K562 (cell line): ENCODE measurements around the gene PPT1. TPM values are rescaled to one million over a fixed set of nuclear protein-coding genes. Genes with fewer than 3 reads are reported as not detected.
A peak's percentile ranks its signal among the peaks of the same experiment; 100 is the strongest.

Experiments used
- ADNP ChIP-seq: fragments of 200-800 bp; sonication (Bioruptor generic); IDR thresholded peaks from 2 replicates; pipeline ENCODE4 v1.6.1; 2016; ENCODE audit warnings: missing genetic modification characterization, missing compliant biosample characterization
- ARID3A ChIP-seq: IDR thresholded peaks from 2 replicates; pipeline ENCODE4 v1.6.1; 2012; ENCODE audit warnings: low read depth, low read length, improper control_type of control experiment, borderline replicate concordance
- E2F8 ChIP-seq: fragments of 450-650 bp; IDR thresholded peaks from 2 replicates; pipeline ENCODE4 v1.7.1; 2018; ENCODE audit warnings: mild to moderate bottlenecking, low read depth; ENCODE audit not compliant: partially characterized antibody
- HNRNPLL ChIP-seq: fragments of 200-400 bp; formaldehyde crosslinking; IDR thresholded peaks from 2 replicates; pipeline ENCODE4 v1.6.1; 2017; ENCODE audit warnings: low read length, low read depth, mild to moderate bottlenecking; ENCODE audit not compliant: poor library complexity, severe bottlenecking
- LARP7 ChIP-seq: fragments of 450-650 bp; IDR thresholded peaks from 2 replicates; pipeline ENCODE4 v1.6.1; 2016
- NFXL1 ChIP-seq: fragments of 450-650 bp; formaldehyde crosslinking; IDR thresholded peaks from 2 replicates; pipeline ENCODE4 v1.4.0; 2021; ENCODE audit warnings: mild to moderate bottlenecking
- PHF21A ChIP-seq: fragments of 450-650 bp; IDR thresholded peaks from 2 replicates; pipeline ENCODE4 v1.6.1; 2017; ENCODE audit warnings: low read depth, borderline replicate concordance
- POLR2H ChIP-seq: IDR thresholded peaks from 2 replicates; pipeline ENCODE4 v1.6.1; 2016; ENCODE audit warnings: missing genetic modification characterization, low read depth, mild to moderate bottlenecking, control low read depth, missing compliant biosample characterization, moderate library complexity
- RBM14 ChIP-seq: fragments of 200-400 bp; formaldehyde crosslinking; IDR thresholded peaks from 2 replicates; pipeline ENCODE4 v1.6.1; 2018; ENCODE audit warnings: low read depth, mild to moderate bottlenecking, low read length, moderate library complexity, borderline replicate concordance; ENCODE audit not compliant: insufficient read depth
- RHOXF2B ChIP-seq: fragments of 250-450 bp; sonication (Bioruptor Pico); conservative IDR thresholded peaks from 2 replicates; pipeline ENCODE4 v1.5.1; 2021
- SIRT6 ChIP-seq: IDR thresholded peaks from one replicate; pipeline ENCODE4 v1.6.1; 2012; ENCODE audit warnings: low read depth, mild to moderate bottlenecking, control low read depth, inconsistent platforms, low read length, moderate library complexity
- SMAD1 ChIP-seq: fragments of 150-350 bp; IDR thresholded peaks from 2 replicates; pipeline ENCODE4 v1.6.1; 2014; ENCODE audit warnings: low read length, low read depth; ENCODE audit not compliant: partially characterized antibody
- SMARCE1 ChIP-seq: fragments of 450-650 bp; IDR thresholded peaks from 2 replicates; pipeline ENCODE4 v1.7.1; 2016; ENCODE audit warnings: mild to moderate bottlenecking
- SOX6 ChIP-seq: fragments of 450-650 bp; IDR thresholded peaks from 2 replicates; pipeline ENCODE4 v1.6.1; 2014; ENCODE audit warnings: mild to moderate bottlenecking
- TGIF2 ChIP-seq: sonication (generic); formaldehyde crosslinking; IDR thresholded peaks from 2 replicates; pipeline ENCODE4 v1.8.1; 2022; ENCODE audit warnings: mild to moderate bottlenecking, missing genetic modification reagents, moderate library complexity
- USF1 ChIP-seq: sonication (generic); formaldehyde crosslinking; IDR thresholded peaks from 2 replicates; pipeline ENCODE4 v1.9.0; 2022; ENCODE audit warnings: mild to moderate bottlenecking, missing genetic modification reagents
- ZNF217 ChIP-seq: sonication (generic); formaldehyde crosslinking; IDR thresholded peaks from 2 replicates; pipeline ENCODE4 v1.8.0; 2022; ENCODE audit warnings: mild to moderate bottlenecking, missing genetic modification reagents
- ZNF589 ChIP-seq: fragments of 200-800 bp; sonication (Bioruptor generic); IDR thresholded peaks from 2 replicates; pipeline ENCODE4 v1.6.1; 2016; ENCODE audit warnings: low read depth, missing genetic modification characterization, missing compliant biosample characterization
- ZZZ3 ChIP-seq: fragments of 450-650 bp; IDR thresholded peaks from 2 replicates; pipeline ENCODE4 v1.6.1; 2016; ENCODE audit warnings: antibody characterized with exemption, mild to moderate bottlenecking, moderate library complexity
- polyA plus RNA-seq, 8 experiments: library from polyadenylated mRNA; depleted of rRNA in 4 of 8; stranded (reverse) in 5 of 8; unstranded in 3 of 8; fragments of >200 nt; fragmentation: Nextera tagmentation in 2 of 8; fragmentation: Illumina TruSeq in 1 of 8; extraction: Ambion mirVana in 2 of 8; extraction: Trizol in 1 of 8; gene quantifications; 2 replicates each; pipeline versions ENCODE4 v1.2.1 to v1.2.3, GENCODE V29; 2011 to 2014; ENCODE audit warnings: inconsistent platforms in 1 of 8, missing spikeins in 1 of 8
- total RNA-seq, 7 experiments: library from RNA; depleted of rRNA in 6 of 7; stranded (reverse); fragments of >200 nt in 6 of 7; fragmentation: Illumina TruSeq in 2 of 7; extraction: Trizol in 2 of 7; gene quantifications; 2 replicates each; pipeline versions ENCODE4 v1.2.1 to v1.2.3, GENCODE V29; 2011 to 2021; ENCODE audit warnings: low replicate concordance in 1 of 7

The PPT1 gene
- total and polyA plus RNA-seq, 9 of the 15 experiments (the other 6 are each of a cell fraction or from before 2014, with no cell fraction given) = 72.2 to 285 (median 143) TPM

DNA sequence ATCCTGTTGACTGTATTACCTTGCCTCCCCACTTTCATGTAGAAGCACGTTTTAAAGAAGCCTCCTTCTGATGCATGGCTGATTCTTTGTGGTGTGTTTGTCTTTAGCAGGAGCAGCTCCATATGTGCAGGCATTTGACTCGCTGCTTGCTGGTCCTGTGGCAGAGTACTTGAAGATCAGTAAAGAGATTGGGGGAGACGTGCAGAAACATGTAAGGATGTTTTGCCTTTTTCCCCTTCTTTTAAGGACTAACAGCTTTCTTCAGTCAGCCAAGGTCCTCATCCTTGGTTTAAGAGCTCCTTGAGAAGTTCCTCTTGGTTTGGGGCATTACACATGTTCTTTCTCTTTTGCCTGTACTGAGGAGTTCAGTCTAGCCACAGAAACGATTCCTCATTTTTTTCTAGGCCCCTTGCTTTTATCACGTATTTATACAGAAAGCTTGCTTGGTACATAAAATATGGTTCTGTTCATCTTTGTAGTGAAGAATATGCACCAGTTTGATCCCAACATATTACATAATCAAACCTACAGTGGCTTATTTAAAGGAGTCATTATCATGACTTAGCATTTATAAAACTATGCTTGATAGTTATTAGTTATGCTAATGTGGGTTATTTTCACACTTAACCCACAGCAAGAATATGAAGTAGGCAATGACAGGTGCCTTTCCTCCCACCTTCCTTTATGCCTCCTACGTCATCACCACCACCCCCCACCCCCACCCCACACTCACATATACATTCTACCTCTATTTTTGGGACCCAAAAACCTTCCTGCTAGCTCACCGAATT lies 36.9 kb downstream of the PPT1 start (continued):
- no peak for TF ChIP-seq USF1 (CRISPR knock-in tag)
- TF ChIP-seq E2F8 = no peak
- no peak for TF ChIP-seq LARP7
- TF ChIP-seq ZNF589 (CRISPR knock-in tag) = peak; percentile 97
- TF ChIP-seq SMAD1 = no peak
- TF ChIP-seq HNRNPLL = no peak
- TF ChIP-seq NFXL1 (CRISPR knock-in tag) = peak; percentile 83; the same call in 1 of the 2 replicates
- no peak for TF ChIP-seq ARID3A
- TF ChIP-seq SMARCE1 = no peak
- TF ChIP-seq ADNP (tag) = no peak
- no peak for TF ChIP-seq ZNF217 (CRISPR knock-in tag)
- TF ChIP-seq RBM14 = no peak
- TF ChIP-seq SIRT6 = no peak
- no peak for TF ChIP-seq TGIF2 (CRISPR knock-in tag)
- peak; percentile 97 for TF ChIP-seq RHOXF2B (CRISPR knock-in tag)
- no peak for TF ChIP-seq SOX6
- TF ChIP-seq ZZZ3 = no peak
- TF ChIP-seq PHF21A = no peak
- no peak for TF ChIP-seq POLR2H (tag)
